GM12875 (cell line): Measurements from ENCODE around the gene AMOTL1.

Source experiments
- H3K4me3 ChIP-seq: one replicate; pipeline ENCODE4 v1.5.1; 2011; ENCODE audit warnings: low read depth, low read length, control low read depth
- CTCF ChIP-seq: IDR thresholded peaks from 2 replicates; pipeline ENCODE4 v1.5.1; 2011; ENCODE audit warnings: low read depth, mild to moderate bottlenecking, control low read depth, inconsistent platforms, low read length, moderate library complexity, borderline replicate concordance; ENCODE audit not compliant: insufficient read depth

Gene AMOTL1

DNA sequence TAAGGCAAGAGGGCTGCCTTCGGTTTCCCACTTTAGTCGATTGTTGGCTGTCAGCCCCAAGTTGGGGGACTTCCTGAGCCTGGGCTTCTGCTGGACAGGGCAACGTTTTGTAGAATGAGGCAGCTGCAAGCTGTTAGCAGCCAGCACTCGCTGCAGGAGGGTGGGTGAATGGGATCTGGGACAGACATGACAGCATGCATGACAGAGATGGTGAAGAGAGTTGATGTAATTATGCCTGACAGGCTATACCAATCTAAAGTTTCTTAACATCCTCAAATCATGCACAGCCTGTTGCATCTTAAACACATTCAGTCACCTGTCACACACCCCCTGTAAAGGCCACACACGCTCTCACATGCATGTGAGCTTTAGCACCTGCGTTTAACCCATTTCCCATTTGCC, 156.0 kb downstream of the AMOTL1 start:
- no peak for TF ChIP-seq CTCF
- H3K4me3 ChIP-seq: no peak overlapping the region

DNA sequence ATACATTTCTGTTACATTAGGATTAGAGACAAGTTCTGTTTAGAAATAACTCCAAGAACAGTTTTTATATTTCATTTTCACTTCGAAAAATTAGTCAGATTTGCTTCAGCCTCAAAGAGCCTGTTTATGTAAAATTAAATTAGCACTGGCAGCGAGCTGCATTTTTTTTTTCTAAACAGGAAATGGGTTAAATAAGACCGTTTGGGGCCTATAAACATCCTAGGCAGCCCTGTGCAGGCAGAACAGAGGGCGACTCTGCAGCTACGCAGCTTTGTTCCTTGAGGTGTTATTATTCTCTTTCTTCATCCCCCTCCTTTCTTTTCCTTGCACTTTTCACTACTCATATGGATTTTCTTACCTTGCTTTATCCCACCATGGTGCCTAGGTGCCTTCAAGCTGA, 156.5 kb downstream of the AMOTL1 start:
- TF ChIP-seq CTCF: no peak
- H3K4me3 ChIP-seq: no peak overlapping the region

DNA sequence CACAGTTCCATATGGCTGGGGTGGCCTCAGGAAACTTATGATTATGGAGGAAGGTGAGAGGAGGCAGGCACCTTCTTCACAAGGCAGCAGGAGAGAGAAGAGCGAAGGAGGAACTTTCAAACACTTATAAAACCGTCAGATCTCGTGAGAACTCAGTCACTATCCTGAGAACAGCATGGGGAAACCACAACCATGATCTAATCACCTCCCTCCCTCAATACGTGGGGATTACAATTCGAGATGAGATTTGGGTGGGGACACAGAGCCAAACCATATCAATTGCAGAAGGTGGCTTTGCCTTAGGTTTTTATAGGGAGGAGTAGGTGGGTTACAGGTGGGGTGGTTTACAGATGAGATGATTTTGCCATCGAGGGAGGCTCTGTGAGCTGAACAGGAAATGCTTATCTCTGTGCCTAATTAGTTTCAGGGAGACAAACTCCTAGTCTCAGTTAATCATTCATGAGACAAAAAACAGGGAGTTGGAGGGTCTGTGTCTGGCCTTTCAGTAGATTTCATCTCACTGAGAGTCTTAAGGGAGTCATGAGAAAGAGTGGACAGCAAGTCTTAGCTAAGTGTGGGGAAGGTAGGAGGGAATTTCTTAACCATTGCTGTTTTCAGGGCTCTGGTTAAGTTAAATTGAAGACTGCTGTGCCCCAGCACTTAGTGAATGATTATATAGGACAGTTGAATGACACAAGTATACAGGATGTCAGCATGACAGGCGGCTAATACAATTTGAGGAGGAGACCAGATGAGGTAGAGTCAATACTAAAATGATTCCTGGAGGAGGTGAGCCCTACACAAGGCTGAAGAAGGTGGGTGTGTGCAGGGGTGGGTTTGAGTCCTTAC, 157.5 kb downstream of the AMOTL1 start:
- no peak for TF ChIP-seq CTCF
- no peak overlapping the region for H3K4me3 ChIP-seq

DNA sequence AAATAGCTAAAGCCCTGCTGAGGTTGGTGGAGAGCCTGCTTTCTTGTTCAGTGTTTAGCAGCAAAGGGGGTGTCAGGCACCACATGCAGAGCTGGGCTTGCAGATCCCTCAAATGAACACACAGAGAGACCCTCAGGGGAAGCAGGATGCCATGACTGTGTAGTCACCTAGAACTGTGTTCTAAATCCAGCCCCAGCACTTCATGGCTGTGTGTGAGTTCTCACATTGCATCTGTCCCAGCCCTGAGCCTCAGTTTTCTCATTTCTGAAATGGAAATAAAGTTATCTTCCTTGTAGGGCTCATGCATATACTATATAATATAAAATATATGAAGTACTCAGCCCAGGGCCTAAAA, 158.1 kb downstream of the AMOTL1 start:
- no peak overlapping the region for H3K4me3 ChIP-seq
- TF ChIP-seq CTCF: no peak
